ENCODE data around the gene TIGD7. TPM values are rescaled to one million over a fixed set of nuclear protein-coding genes. Genes with fewer than 3 reads are reported as not detected.
A peak's percentile ranks its signal among the peaks of the same experiment; 100 is the strongest.

TIGD7 gene
- total and polyA plus RNA-seq, 2 of the 13 experiments (the other 11 are each of a cell fraction or from before 2014, with no cell fraction given), result not detected

DNA sequence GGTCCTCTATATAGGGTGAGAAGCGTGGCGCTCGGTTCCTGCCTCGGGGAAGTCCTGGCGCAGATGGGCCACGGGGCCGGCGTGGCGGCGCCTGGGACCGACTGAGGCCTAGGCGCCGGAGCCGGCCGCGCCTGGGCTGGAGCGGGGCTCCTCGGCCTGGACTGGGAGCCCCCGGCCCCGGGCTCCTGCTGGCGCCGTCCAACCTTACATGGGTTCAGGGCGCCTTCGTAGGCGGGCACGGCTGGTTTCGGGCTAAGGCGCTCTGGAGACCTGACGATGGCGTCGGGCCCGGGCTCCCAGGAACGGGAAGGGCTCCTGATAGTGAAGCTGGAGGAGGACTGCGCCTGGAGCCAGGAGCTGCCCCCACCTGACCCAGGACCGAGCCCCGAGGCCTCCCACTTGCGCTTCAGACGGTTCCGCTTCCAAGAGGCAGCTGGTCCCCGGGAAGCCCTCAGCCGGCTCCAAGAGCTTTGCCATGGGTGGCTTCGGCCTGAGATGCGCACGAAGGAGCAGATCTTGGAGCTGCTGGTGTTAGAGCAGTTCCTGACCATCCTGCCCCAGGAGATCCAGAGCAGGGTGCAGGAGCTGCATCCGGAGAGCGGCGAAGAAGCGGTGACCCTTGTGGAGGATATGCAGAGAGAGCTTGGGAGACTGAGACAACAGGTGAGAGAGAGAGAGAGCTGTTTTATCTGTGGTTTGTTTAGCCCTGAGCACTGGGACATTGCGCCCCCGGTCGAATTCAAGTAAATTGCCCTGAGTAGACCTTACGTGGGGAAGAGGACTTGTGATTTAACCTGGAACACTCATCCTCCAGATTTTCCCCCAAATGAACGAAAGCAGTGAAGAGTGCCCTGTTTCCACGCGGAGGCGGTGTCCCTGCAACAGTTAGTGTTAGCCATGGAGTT lies 21.4 kb downstream of the TIGD7 start (continued):
- TF ChIP-seq, protein P1, sequence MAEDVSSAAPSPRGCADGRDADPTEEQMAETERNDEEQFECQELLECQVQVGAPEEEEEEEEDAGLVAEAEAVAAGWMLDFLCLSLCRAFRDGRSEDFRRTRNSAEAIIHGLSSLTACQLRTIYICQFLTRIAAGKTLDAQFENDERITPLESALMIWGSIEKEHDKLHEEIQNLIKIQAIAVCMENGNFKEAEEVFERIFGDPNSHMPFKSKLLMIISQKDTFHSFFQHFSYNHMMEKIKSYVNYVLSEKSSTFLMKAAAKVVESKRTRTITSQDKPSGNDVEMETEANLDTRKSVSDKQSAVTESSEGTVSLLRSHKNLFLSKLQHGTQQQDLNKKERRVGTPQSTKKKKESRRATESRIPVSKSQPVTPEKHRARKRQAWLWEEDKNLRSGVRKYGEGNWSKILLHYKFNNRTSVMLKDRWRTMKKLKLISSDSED (CRISPR knock-in tag; IDR thresholded peaks at IDR 0.05), result no peak

DNA sequence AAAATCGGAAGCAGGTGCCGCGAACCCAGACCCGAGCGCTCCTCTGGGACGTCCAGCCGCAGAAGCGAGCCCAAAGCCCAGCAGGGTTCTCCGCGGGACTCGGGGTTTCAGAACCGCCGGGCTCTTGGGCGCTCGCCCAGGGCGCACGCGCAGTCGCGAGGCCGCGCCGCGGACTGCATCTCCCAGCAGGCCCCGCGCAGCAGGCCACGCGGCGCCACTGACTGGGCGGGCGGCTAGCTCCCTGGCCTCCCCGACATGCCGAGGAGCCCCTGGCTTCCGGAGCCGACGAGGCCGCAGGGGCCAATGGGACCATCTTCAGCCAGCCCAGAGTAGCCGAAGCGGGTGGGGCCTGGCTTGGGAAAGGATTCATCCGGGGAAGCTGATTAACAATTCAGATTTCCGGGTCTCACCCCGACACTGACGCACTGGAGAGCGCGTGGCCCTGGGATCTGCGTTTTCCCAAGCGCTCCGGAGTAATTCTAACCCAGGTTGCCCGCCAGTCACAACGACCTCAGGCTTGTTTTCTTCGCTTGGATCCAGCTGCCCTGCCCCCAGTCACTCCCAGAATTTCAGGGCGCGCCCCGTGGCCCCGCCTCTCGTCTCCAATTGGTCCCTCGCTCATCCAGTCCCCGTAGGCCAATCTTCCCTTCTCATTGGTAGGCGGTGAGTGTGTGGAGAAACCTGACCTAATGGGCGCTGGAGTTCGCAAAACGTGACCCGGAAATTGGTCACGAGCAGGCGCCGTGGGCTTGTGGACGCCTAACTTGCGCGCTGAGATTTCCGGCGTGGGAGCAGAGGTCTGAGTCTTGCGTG lies 22.3 kb downstream of the TIGD7 start, which contains the start of gene ZNF263:
ZNF263 (plus strand) TSS at position 762 of the 813 bp plus-strand sequence. CDS start 328 bp downstream, outside the sequence.
- peaks cover 23% of the 10 kb centered on the region for H4K20me1 ChIP-seq (ENCODE audit: insufficient read depth, low read length)
- DNase-seq (ENCODE audit: low spot score) (peak; percentile 97), ATAC-seq (peak; percentile 93), FAIRE-seq (peak; percentile 93)
- H3K79me2 ChIP-seq (ENCODE audit: insufficient read depth, low read length), result peaks cover 42% of the 10 kb centered on the region
- 2% methylated on average over 39 of the region's 72 CpGs for WGBS (ENCODE audit: low lambda C conversion rate)
- H3K4me2 ChIP-seq (ENCODE audit: low read depth, low read length), result peak within 1 kb of the TSS; percentile 87
- intact Hi-C loops (cut with micrococcal nuclease; ENCODE audit: unreplicated experiment) (loop anchor here (1.0 to 2.0 kb wide), 3 partner anchors 18 to 118 kb away; partner anchors contain the start of genes ZNF174 and ZSCAN32), in situ Hi-C loops (cut with HindIII; ENCODE audit: extremely low pct_ligation_motif_present, low pct_unique_long_range_greater_than_20kb) (no loop called here)
- peak within 1 kb of the TSS; percentile 79 to 100 (median 99) for H3K4me3 ChIP-seq (replicated peaks in 1 of 3; ENCODE audit: insufficient read depth in 1 of 3, low read depth in 2 of 3, low read length in 3 of 3)
- no peaks in the 10 kb centered on the region for H3K9me3 ChIP-seq (ENCODE audit: low read length)
- TSS peak; percentile 94 for BruUV-seq (replicated peaks)
- H3K4me1 ChIP-seq (ENCODE audit: insufficient read depth, low read length), result peaks cover 45% of the 10 kb centered on the region
- CTCF ChIA-PET (ENCODE audit: low intra/inter-chr PET ratio, low total read pairs), result no interaction called here
- no peak within 1 kb of the TSS for H2AFZ ChIP-seq (ENCODE audit: low read length)
- no peaks in the 10 kb centered on the region; a peak in 1 of 5 replicates for H3K27me3 ChIP-seq (ENCODE audit: control insufficient read depth in 1 of 2, insufficient read depth in 2 of 2, low read length in 2 of 2)
- peak within 1 kb of the TSS; percentile 96 for H3K9ac ChIP-seq (ENCODE audit: insufficient read depth, low read depth, low read length)
- H3K27ac ChIP-seq (ENCODE audit: extremely low read length, insufficient read depth, low read length), result peak within 1 kb of the TSS; percentile 99
- H3K36me3 ChIP-seq (replicated peaks in 1 of 2; ENCODE audit: control insufficient read depth in 1 of 2, insufficient read depth in 2 of 2, low read length in 2 of 2), result peaks cover 7 to 16% of the 10 kb centered on the region in 2 experiments
- POLR2A ChIA-PET, result interaction anchor here (0.9 to 3.0 kb wide), 21 partner anchors 9 to 371 kb away, joined by 3 to 64 read pairs (median 6); partner anchors contain the start of genes CLUAP1, DNASE1, NAA60 and ZNF174
- TF ChIP-seq MAFK (conservative IDR thresholded peaks at IDR 0.05 in 1 of 2, IDR thresholded peaks at IDR 0.05 in 1 of 2; ENCODE audit: low read length in 2 of 2), result no peak
- TF ChIP-seq, protein P2, sequence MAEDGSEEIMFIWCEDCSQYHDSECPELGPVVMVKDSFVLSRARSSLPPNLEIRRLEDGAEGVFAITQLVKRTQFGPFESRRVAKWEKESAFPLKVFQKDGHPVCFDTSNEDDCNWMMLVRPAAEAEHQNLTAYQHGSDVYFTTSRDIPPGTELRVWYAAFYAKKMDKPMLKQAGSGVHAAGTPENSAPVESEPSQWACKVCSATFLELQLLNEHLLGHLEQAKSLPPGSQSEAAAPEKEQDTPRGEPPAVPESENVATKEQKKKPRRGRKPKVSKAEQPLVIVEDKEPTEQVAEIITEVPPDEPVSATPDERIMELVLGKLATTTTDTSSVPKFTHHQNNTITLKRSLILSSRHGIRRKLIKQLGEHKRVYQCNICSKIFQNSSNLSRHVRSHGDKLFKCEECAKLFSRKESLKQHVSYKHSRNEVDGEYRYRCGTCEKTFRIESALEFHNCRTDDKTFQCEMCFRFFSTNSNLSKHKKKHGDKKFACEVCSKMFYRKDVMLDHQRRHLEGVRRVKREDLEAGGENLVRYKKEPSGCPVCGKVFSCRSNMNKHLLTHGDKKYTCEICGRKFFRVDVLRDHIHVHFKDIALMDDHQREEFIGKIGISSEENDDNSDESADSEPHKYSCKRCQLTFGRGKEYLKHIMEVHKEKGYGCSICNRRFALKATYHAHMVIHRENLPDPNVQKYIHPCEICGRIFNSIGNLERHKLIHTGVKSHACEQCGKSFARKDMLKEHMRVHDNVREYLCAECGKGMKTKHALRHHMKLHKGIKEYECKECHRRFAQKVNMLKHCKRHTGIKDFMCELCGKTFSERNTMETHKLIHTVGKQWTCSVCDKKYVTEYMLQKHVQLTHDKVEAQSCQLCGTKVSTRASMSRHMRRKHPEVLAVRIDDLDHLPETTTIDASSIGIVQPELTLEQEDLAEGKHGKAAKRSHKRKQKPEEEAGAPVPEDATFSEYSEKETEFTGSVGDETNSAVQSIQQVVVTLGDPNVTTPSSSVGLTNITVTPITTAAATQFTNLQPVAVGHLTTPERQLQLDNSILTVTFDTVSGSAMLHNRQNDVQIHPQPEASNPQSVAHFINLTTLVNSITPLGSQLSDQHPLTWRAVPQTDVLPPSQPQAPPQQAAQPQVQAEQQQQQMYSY (CRISPR knock-in tag; IDR thresholded peaks at IDR 0.05), result no peak
- 0 out of 2 replicates have a peak, but pooled peaks have one; percentile 18 for TF ChIP-seq ZNF792 (CRISPR knock-in tag; IDR thresholded peaks at IDR 0.05)
- TF ChIP-seq, protein P3, sequence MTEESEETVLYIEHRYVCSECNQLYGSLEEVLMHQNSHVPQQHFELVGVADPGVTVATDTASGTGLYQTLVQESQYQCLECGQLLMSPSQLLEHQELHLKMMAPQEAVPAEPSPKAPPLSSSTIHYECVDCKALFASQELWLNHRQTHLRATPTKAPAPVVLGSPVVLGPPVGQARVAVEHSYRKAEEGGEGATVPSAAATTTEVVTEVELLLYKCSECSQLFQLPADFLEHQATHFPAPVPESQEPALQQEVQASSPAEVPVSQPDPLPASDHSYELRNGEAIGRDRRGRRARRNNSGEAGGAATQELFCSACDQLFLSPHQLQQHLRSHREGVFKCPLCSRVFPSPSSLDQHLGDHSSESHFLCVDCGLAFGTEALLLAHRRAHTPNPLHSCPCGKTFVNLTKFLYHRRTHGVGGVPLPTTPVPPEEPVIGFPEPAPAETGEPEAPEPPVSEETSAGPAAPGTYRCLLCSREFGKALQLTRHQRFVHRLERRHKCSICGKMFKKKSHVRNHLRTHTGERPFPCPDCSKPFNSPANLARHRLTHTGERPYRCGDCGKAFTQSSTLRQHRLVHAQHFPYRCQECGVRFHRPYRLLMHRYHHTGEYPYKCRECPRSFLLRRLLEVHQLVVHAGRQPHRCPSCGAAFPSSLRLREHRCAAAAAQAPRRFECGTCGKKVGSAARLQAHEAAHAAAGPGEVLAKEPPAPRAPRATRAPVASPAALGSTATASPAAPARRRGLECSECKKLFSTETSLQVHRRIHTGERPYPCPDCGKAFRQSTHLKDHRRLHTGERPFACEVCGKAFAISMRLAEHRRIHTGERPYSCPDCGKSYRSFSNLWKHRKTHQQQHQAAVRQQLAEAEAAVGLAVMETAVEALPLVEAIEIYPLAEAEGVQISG (CRISPR knock-in tag; IDR thresholded peaks at IDR 0.05), result peak; percentile 91
- TF ChIP-seq, protein P4, sequence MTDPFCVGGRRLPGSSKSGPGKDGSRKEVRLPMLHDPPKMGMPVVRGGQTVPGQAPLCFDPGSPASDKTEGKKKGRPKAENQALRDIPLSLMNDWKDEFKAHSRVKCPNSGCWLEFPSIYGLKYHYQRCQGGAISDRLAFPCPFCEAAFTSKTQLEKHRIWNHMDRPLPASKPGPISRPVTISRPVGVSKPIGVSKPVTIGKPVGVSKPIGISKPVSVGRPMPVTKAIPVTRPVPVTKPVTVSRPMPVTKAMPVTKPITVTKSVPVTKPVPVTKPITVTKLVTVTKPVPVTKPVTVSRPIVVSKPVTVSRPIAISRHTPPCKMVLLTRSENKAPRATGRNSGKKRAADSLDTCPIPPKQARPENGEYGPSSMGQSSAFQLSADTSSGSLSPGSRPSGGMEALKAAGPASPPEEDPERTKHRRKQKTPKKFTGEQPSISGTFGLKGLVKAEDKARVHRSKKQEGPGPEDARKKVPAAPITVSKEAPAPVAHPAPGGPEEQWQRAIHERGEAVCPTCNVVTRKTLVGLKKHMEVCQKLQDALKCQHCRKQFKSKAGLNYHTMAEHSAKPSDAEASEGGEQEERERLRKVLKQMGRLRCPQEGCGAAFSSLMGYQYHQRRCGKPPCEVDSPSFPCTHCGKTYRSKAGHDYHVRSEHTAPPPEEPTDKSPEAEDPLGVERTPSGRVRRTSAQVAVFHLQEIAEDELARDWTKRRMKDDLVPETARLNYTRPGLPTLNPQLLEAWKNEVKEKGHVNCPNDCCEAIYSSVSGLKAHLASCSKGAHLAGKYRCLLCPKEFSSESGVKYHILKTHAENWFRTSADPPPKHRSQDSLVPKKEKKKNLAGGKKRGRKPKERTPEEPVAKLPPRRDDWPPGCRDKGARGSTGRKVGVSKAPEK (CRISPR knock-in tag; IDR thresholded peaks at IDR 0.05; ENCODE audit: borderline replicate concordance), result no peak
- TF ChIP-seq RELA (CRISPR knock-in tag; IDR thresholded peaks at IDR 0.05), result no peak

Measured in HepG2 (cell line).